Myocyte (in vitro differentiated cells): ENCODE results near the gene IL18R1. TPM values are rescaled to one million over a fixed set of nuclear protein-coding genes. Genes with fewer than 3 reads are reported as not detected.
A peak's percentile ranks its signal among the peaks of the same experiment; 100 is the strongest.
"Not testable (repeated sequence)": the region's sequence is repeated elsewhere in the genome, so short reads cannot be mapped to it uniquely, and the experiment has no call there.

Source experiments
- DNase-seq: peaks from one replicate; pipeline ENCODE4 v3.0.0-alpha.2; 2012; ENCODE audit warnings: low read depth
- polyA plus RNA-seq: library from polyadenylated mRNA; unstranded; fragments of >200 nt; gene quantifications from one replicate; pipeline ENCODE4 v1.2.1, GENCODE V29; 2012; ENCODE audit warnings: missing spikeins
- total RNA-seq: library from RNA; depleted of rRNA; stranded (reverse); fragments of >200 nt; gene quantifications from 2 replicates; pipeline ENCODE4 v1.2.3, GENCODE V29; 2014

Gene IL18R1
- total RNA-seq, result not detected in 2 replicates
- not detected for polyA plus RNA-seq

- peak; percentile 69 for DNase-seq
Observed at GRCh38 chr2:102355526-102356380, at the start of gene IL18R1. TSS of gene IL18R1 (plus strand) at chr2:102355796. CDS start at chr2:102362661, 6,865 bp downstream.

- no peak for DNase-seq
Observed at GRCh38 chr2:102306125-102306524, 49.5 kb upstream of the IL18R1 start.

- DNase-seq, result no peak
Observed at GRCh38 chr2:102310964-102311640, 44.5 kb upstream of the IL18R1 start, which contains the start of gene IL1RL1. TSS of gene IL1RL1 (plus strand) at chr2:102311563. CDS start at chr2:102338265, 26,702 bp downstream.

GRCh38 chr2:102313025-102313424 is 42.6 kb upstream of the IL18R1 start:
- DNase-seq, result no peak

- DNase-seq, result no peak
Observed at GRCh38 chr2:102313471-102313870, 42.1 kb upstream of the IL18R1 start.

- DNase-seq, result no peak
Observed at GRCh38 chr2:102313950-102314349, 41.6 kb upstream of the IL18R1 start.

- DNase-seq, result no peak
Observed at GRCh38 chr2:102315921-102316320, 39.7 kb upstream of the IL18R1 start.

- DNase-seq, result no peak
Observed at GRCh38 chr2:102317715-102318114, 37.9 kb upstream of the IL18R1 start.

GRCh38 chr2:102318437-102318836 is 37.2 kb upstream of the IL18R1 start:
- DNase-seq, result no peak

GRCh38 chr2:102321941-102322719 is 33.5 kb upstream of the IL18R1 start:
- peak; percentile 5 for DNase-seq

- not testable (repeated sequence) for DNase-seq
Observed at GRCh38 chr2:102324914-102325313, 30.7 kb upstream of the IL18R1 start.

GRCh38 chr2:102331311-102331980 is 24.1 kb upstream of the IL18R1 start:
- DNase-seq, result no peak

- no peak for DNase-seq
Observed at GRCh38 chr2:102334486-102334885, 21.1 kb upstream of the IL18R1 start.

GRCh38 chr2:102335871-102336366 is 19.7 kb upstream of the IL18R1 start:
- no peak for DNase-seq

GRCh38 chr2:102336502-102336945 is 19.1 kb upstream of the IL18R1 start:
- no peak for DNase-seq

- no peak for DNase-seq
Observed at GRCh38 chr2:102337012-102337411, 18.6 kb upstream of the IL18R1 start.

GRCh38 chr2:102337481-102338386 is 17.9 kb upstream of the IL18R1 start:
- no peak for DNase-seq

GRCh38 chr2:102340778-102341177 is 14.8 kb upstream of the IL18R1 start:
- DNase-seq, result no peak

- DNase-seq, result no peak
Observed at GRCh38 chr2:102342888-102343287, 12.7 kb upstream of the IL18R1 start.

- DNase-seq, result no peak
Observed at GRCh38 chr2:102344397-102344796, 11.2 kb upstream of the IL18R1 start.
